BJ (cell line): ENCODE data around the gene HCRT. TPM values are rescaled to one million over a fixed set of nuclear protein-coding genes. Genes with fewer than 3 reads are reported as not detected.

ENCODE experiments used
- CTCF ChIA-PET: fragments of 350-600 bp; formaldehyde crosslinking; extraction: SDS; loops from one replicate; lab custom pipeline; 2021; ENCODE audit warnings: antibody characterized with exemption, inconsistent platforms; lab: Yijun Ruan, JAX
- POLR2A ChIA-PET: fragments of 300-600 bp; sonication (Branson Sonifier 250); formaldehyde crosslinking; extraction: SDS; loops from one replicate; lab custom pipeline; 2021; ENCODE audit warnings: antibody characterized with exemption; lab: Charles Lee
- DNase-seq: peaks from one replicate; pipeline ENCODE4 v3.0.0-alpha.2; 2011; ENCODE audit warnings: low read depth
- H3K27me3 ChIP-seq: 2 replicates; pipeline ENCODE4 v1.6.0; 2011; ENCODE audit warnings: low read length; ENCODE audit not compliant: control insufficient read depth, insufficient read depth
- H3K36me3 ChIP-seq: 2 replicates; pipeline ENCODE4 v1.5.1; 2011; ENCODE audit warnings: low read length; ENCODE audit not compliant: control insufficient read depth, insufficient read depth
- H3K4me3 ChIP-seq: 2 replicates; pipeline ENCODE4 v1.5.1; 2011; ENCODE audit warnings: low read depth, mild to moderate bottlenecking, control low read depth, low read length
- CTCF ChIP-seq: IDR thresholded peaks from 2 replicates; pipeline ENCODE4 v1.5.1; 2011; ENCODE audit warnings: low read depth, mild to moderate bottlenecking, control low read depth, inconsistent platforms, low read length, moderate library complexity; ENCODE audit not compliant: insufficient read depth
- polyA plus RNA-seq: library from polyadenylated mRNA; depleted of rRNA; stranded (reverse); fragments of >200 nt; gene quantifications from 2 replicates; pipeline ENCODE4 v1.2.3, GENCODE V29; 2011

The HCRT gene
- polyA plus RNA-seq, 1 experiment: not detected

- peaks cover 22% of the 10 kb centered on the region for H3K27me3 ChIP-seq
- CTCF ChIA-PET: interaction anchor here (0.6 to 1.3 kb wide), 4 partner anchors 10 to 136 kb away, joined by 3 to 4 read pairs (median 3); no protein-coding TSS in a partner anchor
- no peak for DNase-seq
- TF ChIP-seq CTCF: no peak
- POLR2A ChIA-PET: no interaction called here
- no peak overlapping the region for H3K4me3 ChIP-seq
- no peaks in the 10 kb centered on the region for H3K36me3 ChIP-seq
Measured at GRCh38 chr17:42171831-42172230, 13.4 kb downstream of the HCRT start.

DNA sequence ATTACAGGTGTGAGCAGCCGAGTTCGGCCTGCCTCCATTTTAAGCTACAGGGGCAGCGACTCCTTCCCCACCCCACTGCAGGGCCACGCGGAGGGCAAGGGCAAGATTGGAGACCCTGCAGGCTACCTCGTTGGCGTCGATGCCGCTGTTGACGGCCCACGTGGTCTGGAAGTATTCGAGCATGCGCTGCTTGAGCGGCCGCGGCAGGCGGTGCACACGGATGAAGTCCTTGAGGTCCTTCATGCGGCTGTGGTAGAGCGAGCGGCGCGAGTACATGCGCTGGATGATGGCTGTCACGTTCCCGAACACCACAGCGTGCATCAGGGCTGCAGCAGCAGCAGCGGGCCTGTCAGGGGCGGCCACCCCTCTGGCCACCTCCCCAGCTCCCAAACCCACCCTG lies 15.9 kb downstream of the HCRT start:
- H3K4me3 ChIP-seq: no peak overlapping the region
- ChIA-PET POLR2A (no interaction called here), CTCF (no interaction called here)
- no peak for TF ChIP-seq CTCF
- H3K36me3 ChIP-seq: no peaks in the 10 kb centered on the region
- peaks cover 20% of the 10 kb centered on the region for H3K27me3 ChIP-seq
- no peak for DNase-seq

DNA sequence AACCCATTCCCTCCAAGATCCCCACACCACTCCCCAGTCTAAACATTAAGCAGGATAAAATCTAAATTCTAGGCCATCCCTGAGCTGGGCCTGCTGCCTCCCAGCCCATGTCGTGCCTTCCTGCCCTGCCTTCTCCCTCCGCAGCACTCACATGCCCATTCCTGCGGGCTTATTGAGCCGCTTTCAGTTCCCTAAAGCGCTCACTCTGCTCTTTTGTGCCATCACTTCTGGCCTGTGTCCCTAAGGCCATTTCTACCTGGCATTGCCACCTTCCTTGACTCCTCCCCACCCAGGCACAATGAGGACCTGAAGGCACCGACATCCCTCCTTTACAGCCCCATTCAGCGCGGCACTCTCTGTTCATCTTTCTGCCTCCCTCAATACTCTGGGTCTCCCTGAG lies 17.4 kb downstream of the HCRT start:
- POLR2A ChIA-PET: no interaction called here
- TF ChIP-seq CTCF: no peak
- CTCF ChIA-PET: interaction anchor here (1.2 to 1.3 kb wide), 2 partner anchors 12 kb away, joined by 3 read pairs; no protein-coding TSS in a partner anchor
- no peak overlapping the region for H3K4me3 ChIP-seq
- DNase-seq: no peak
- peaks cover 15% of the 10 kb centered on the region for H3K27me3 ChIP-seq
- H3K36me3 ChIP-seq: no peaks in the 10 kb centered on the region

DNA sequence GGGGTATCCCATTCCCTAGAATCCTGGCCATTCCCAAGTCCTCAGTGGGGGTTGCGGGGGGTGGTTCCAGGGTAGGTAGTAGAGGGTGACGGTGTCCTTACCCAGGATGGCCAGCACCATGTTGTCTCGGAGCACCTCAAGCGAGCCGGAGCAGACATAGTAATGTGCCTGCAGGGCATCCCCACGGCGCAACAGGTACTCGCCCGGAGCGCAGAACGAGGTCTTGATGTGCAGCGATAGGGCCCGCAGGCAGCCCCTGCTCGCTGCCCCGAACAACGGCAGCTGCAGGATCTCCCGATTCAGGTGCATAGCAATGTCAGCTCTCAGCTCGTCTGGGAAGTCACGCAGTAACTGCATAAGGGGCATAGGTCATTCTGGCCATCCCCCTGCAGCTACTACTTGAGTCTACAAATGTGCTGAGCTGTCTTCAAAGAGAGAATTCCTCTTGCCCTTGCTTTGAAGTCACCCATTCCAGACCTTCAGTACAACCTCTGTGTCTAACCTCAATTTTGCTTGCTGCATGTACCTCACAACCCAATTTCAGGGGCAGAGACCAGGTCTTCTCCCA lies 19.0 kb downstream of the HCRT start:
- ChIA-PET CTCF (interaction anchor here (1.0 kb wide), 1 partner anchor 10 kb away, joined by 3 read pairs; no protein-coding TSS in a partner anchor), POLR2A (no interaction called here)
- no peak overlapping the region for H3K4me3 ChIP-seq
- peaks cover 7% of the 10 kb centered on the region for H3K27me3 ChIP-seq
- TF ChIP-seq CTCF: no peak
- no peaks in the 10 kb centered on the region for H3K36me3 ChIP-seq
- DNase-seq: no peak

DNA sequence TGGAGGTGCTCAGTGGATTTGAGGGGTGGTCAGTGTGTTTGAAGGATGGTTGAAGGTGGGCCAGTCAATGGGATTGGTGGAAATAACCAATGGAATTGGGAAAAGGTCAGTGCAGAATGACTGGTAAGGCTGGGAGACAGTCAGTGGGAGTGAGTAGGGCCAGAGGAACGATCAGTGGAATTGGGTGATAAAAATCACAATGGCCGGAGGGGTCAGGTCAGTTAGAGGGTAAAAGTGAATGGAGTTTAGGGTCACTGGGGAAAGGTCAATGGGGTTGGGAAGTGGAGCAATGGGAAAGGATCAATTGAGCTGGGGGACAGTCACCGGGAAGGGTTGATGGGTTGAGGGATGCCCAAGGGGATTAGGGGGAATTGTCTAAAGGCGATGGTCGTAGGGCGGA lies 19.5 kb downstream of the HCRT start:
- no peak overlapping the region for H3K4me3 ChIP-seq
- ChIA-PET POLR2A (no interaction called here), CTCF (interaction anchor here (1.0 kb wide), 1 partner anchor 10 kb away, joined by 3 read pairs; no protein-coding TSS in a partner anchor)
- no peak for TF ChIP-seq CTCF
- DNase-seq: no peak
- no peaks in the 10 kb centered on the region for H3K36me3 ChIP-seq
- peaks cover 3% of the 10 kb centered on the region for H3K27me3 ChIP-seq
